Esophagus (tissue), 2 donors: ENCODE data around the gene GDE1. TPM values are rescaled to one million over a fixed set of nuclear protein-coding genes. Genes with fewer than 3 reads are reported as not detected.
A peak's percentile ranks its signal among the peaks of the same experiment; 100 is the strongest.

Experiments used
- H3K27ac ChIP-seq, 2 donors: one replicate each; pipeline ENCODE4 v1.5.1; 2013; ENCODE audit warnings: low read depth in 2 of 2, mild to moderate bottlenecking in 2 of 2, inconsistent platforms in 1 of 2, low read length in 1 of 2, moderate library complexity in 1 of 2
- H3K27me3 ChIP-seq, 2 donors: one replicate each; pipeline ENCODE4 v1.6.1; 2013; ENCODE audit warnings: low read length in 2 of 2, control low read depth in 1 of 2, mild to moderate bottlenecking in 1 of 2; ENCODE audit not compliant: insufficient read depth in 2 of 2, control insufficient read depth in 1 of 2
- H3K36me3 ChIP-seq, 2 donors: one replicate each; pipeline ENCODE4 v1.6.1; 2013; ENCODE audit warnings: low read length in 1 of 2; ENCODE audit not compliant: control insufficient read depth in 2 of 2, insufficient read depth in 2 of 2
- H3K4me1 ChIP-seq, 2 donors: one replicate each; pipeline ENCODE4 v1.6.1; 2013; ENCODE audit warnings: low read length in 1 of 2; ENCODE audit not compliant: control insufficient read depth in 2 of 2, insufficient read depth in 2 of 2
- H3K4me3 ChIP-seq, 2 donors: one replicate each; pipeline ENCODE4 v1.5.1; 2013; ENCODE audit warnings: low read length in 2 of 2, mild to moderate bottlenecking in 2 of 2, low read depth in 1 of 2, moderate library complexity in 1 of 2
- H3K9me3 ChIP-seq, 2 donors: one replicate each; pipeline ENCODE4 v1.6.1; 2013; ENCODE audit warnings: mild to moderate bottlenecking in 2 of 2, low read depth in 1 of 2, low read length in 1 of 2, moderate library complexity in 1 of 2; ENCODE audit not compliant: control insufficient read depth in 2 of 2, insufficient read depth in 1 of 2
- WGBS, 2 donors: extraction: QIAGEN DNeasy Blood & Tissue Kit; methylation state at CpG; one replicate each; pipeline ENCODE4 v1.1.7; 2013; 5-methylcytosine and 5-hydroxymethylcytosine counted together
- polyA plus RNA-seq, 2 donors: library from polyadenylated mRNA; stranded (reverse); fragments of 200-250 nt; gene quantifications; one replicate each; pipeline ENCODE4 v1.2.3, GENCODE V29; 2013
- donor health status: healthy with polysubstance abuse.
- donor health status: Bipolar disorder and iron deficiency.

The GDE1 gene
- polyA plus RNA-seq, 2 donors, result 21.4 to 28.9 TPM

- no peaks in the 10 kb centered on the region for H3K27me3 ChIP-seq
- no peak overlapping the region for H3K27ac ChIP-seq
- no peak overlapping the region for H3K4me3 ChIP-seq
- WGBS, 2 donors, result 76 to 80% methylated on average over 5 of the region's 5 CpGs
- peaks cover 4 to 17% of the 10 kb centered on the region in 2 donors for H3K36me3 ChIP-seq
- no peaks in the 10 kb centered on the region for H3K4me1 ChIP-seq
- no peaks in the 10 kb centered on the region for H3K9me3 ChIP-seq
Observed at GRCh38 chr16:19499006-19499405, 22.9 kb downstream of the GDE1 start.

- H3K27ac ChIP-seq, result no peak overlapping the region
- no peaks in the 10 kb centered on the region for H3K9me3 ChIP-seq
- no peaks in the 10 kb centered on the region for H3K27me3 ChIP-seq
- 78 to 84% methylated on average over 5 of the region's 5 CpGs for WGBS, 2 donors
- peaks cover 4 to 8% of the 10 kb centered on the region in 2 donors for H3K36me3 ChIP-seq
- no peaks in the 10 kb centered on the region for H3K4me1 ChIP-seq
- H3K4me3 ChIP-seq, result no peak overlapping the region
Observed at GRCh38 chr16:19497176-19497575, 24.7 kb downstream of the GDE1 start.

GRCh38 chr16:19490619-19491018 lies 31.3 kb downstream of the GDE1 start:
- Histone ChIP-seq H3K4me3 (no peak overlapping the region), H3K9me3 (no peaks in the 10 kb centered on the region), H3K27ac (no peak overlapping the region), H3K36me3 (no peaks in the 10 kb centered on the region), H3K4me1 (peaks cover 0 to 6% of the 10 kb centered on the region in 2 donors), H3K27me3 (no peaks in the 10 kb centered on the region)
- 69 to 73% methylated on average over 1 of the region's 1 CpG for WGBS, 2 donors

- Histone ChIP-seq H3K36me3 (no peaks in the 10 kb centered on the region), H3K9me3 (no peaks in the 10 kb centered on the region), H3K4me1 (peaks cover 0 to 6% of the 10 kb centered on the region in 2 donors), H3K4me3 (no peak overlapping the region), H3K27me3 (no peaks in the 10 kb centered on the region), H3K27ac (peak overlapping the region in 1 of 2 donors; percentile 49)
- 33 to 40% methylated on average over 4 of the region's 4 CpGs for WGBS, 2 donors
Observed at GRCh38 chr16:19488213-19488640, 33.7 kb downstream of the GDE1 start.

GRCh38 chr16:19486750-19487325 lies 35.1 kb downstream of the GDE1 start:
- H3K9me3 ChIP-seq, result no peaks in the 10 kb centered on the region
- no peak overlapping the region for H3K27ac ChIP-seq
- no peaks in the 10 kb centered on the region for H3K27me3 ChIP-seq
- H3K4me1 ChIP-seq, result peaks cover 0 to 6% of the 10 kb centered on the region in 2 donors
- WGBS, 2 donors, result 85 to 90% methylated on average over 10 of the region's 10 CpGs
- H3K36me3 ChIP-seq, result no peaks in the 10 kb centered on the region
- no peak overlapping the region for H3K4me3 ChIP-seq

- no peaks in the 10 kb centered on the region for H3K27me3 ChIP-seq
- WGBS, 2 donors, result 83 to 92% methylated on average over 4 of the region's 4 CpGs
- no peak overlapping the region for H3K27ac ChIP-seq
- no peaks in the 10 kb centered on the region for H3K9me3 ChIP-seq
- H3K4me1 ChIP-seq, result peaks cover 0 to 6% of the 10 kb centered on the region in 2 donors
- no peak overlapping the region for H3K4me3 ChIP-seq
- no peaks in the 10 kb centered on the region for H3K36me3 ChIP-seq
Observed at GRCh38 chr16:19486051-19486450, 35.8 kb downstream of the GDE1 start.

- H3K9me3 ChIP-seq, result no peaks in the 10 kb centered on the region
- H3K27ac ChIP-seq, result no peak overlapping the region
- WGBS, 2 donors, result 93% methylated on average over 5 of the region's 5 CpGs
- H3K4me3 ChIP-seq, result no peak overlapping the region
- H3K27me3 ChIP-seq, result no peaks in the 10 kb centered on the region
- peaks cover 0 to 6% of the 10 kb centered on the region in 2 donors for H3K4me1 ChIP-seq
- H3K36me3 ChIP-seq, result no peaks in the 10 kb centered on the region
Observed at GRCh38 chr16:19485611-19486010, 36.3 kb downstream of the GDE1 start.

- 50 to 71% methylated on average over 3 of the region's 3 CpGs for WGBS, 2 donors
- no peaks in the 10 kb centered on the region for H3K36me3 ChIP-seq
- H3K9me3 ChIP-seq, result no peaks in the 10 kb centered on the region
- H3K27me3 ChIP-seq, result no peaks in the 10 kb centered on the region
- H3K27ac ChIP-seq, result no peak overlapping the region
- no peak overlapping the region for H3K4me3 ChIP-seq
- H3K4me1 ChIP-seq, result peaks cover 0 to 6% of the 10 kb centered on the region in 2 donors
Observed at GRCh38 chr16:19484096-19484495, 37.8 kb downstream of the GDE1 start.

GRCh38 chr16:19482291-19482690 lies 39.6 kb downstream of the GDE1 start:
- Histone ChIP-seq H3K27ac (no peak overlapping the region), H3K9me3 (no peaks in the 10 kb centered on the region), H3K36me3 (no peaks in the 10 kb centered on the region), H3K4me3 (no peak overlapping the region), H3K4me1 (peaks cover 0 to 3% of the 10 kb centered on the region in 2 donors), H3K27me3 (no peaks in the 10 kb centered on the region)
- WGBS, 2 donors, result 71 to 82% methylated on average over 1 of the region's 1 CpG

GRCh38 chr16:19481769-19482168 lies 40.1 kb downstream of the GDE1 start:
- Histone ChIP-seq H3K27ac (no peak overlapping the region), H3K36me3 (no peaks in the 10 kb centered on the region), H3K27me3 (no peaks in the 10 kb centered on the region), H3K4me3 (no peak overlapping the region), H3K4me1 (no peaks in the 10 kb centered on the region), H3K9me3 (no peaks in the 10 kb centered on the region)
- 89 to 93% methylated on average over 5 of the region's 5 CpGs for WGBS, 2 donors
